GM06990 (cell line): ENCODE data around the gene VSTM2B.

ENCODE experiments used
- DNase-seq: peaks from one replicate; pipeline ENCODE4 v3.0.0-alpha.2; 2011; ENCODE audit not compliant: insufficient read length; ENCODE audit errors: extremely low read depth
- H3K27me3 ChIP-seq: replicated peaks from 2 replicates; pipeline ENCODE4 v1.6.0; 2011; ENCODE audit warnings: low read length; ENCODE audit not compliant: control insufficient read depth, insufficient read depth
- H3K36me3 ChIP-seq: 2 replicates; pipeline ENCODE4 v1.5.1; 2011; ENCODE audit warnings: low read length; ENCODE audit not compliant: control insufficient read depth, insufficient read depth
- H3K4me3 ChIP-seq: replicated peaks from 2 replicates; pipeline ENCODE4 v1.5.1; 2011; ENCODE audit warnings: low read depth, mild to moderate bottlenecking, control low read depth, low read length
- CTCF ChIP-seq: IDR thresholded peaks from 2 replicates; pipeline ENCODE4 v1.5.1; 2011; ENCODE audit warnings: low read length, control low read depth, mild to moderate bottlenecking, inconsistent platforms; ENCODE audit not compliant: insufficient read depth, poor library complexity, severe bottlenecking

Gene VSTM2B

GRCh38 chr19:29540114-29540513 lies 14.3 kb downstream of the VSTM2B start:
- H3K4me3 ChIP-seq = no peak overlapping the region
- H3K27me3 ChIP-seq = no peaks in the 10 kb centered on the region
- TF ChIP-seq CTCF = no peak

GRCh38 chr19:29541473-29542253 lies 15.9 kb downstream of the VSTM2B start:
- DNase-seq = no peak
- H3K36me3 ChIP-seq = no peaks in the 10 kb centered on the region
- H3K4me3 ChIP-seq = no peak overlapping the region
- TF ChIP-seq CTCF = no peak
- H3K27me3 ChIP-seq = no peaks in the 10 kb centered on the region

More at GRCh38 chr19:29540114-29540513, 14.3 kb downstream of the VSTM2B start:
- H3K36me3 ChIP-seq = no peaks in the 10 kb centered on the region
- DNase-seq = no peak

- H3K4me3 ChIP-seq = no peak overlapping the region
- no peak for DNase-seq
- TF ChIP-seq CTCF = no peak
Observed at GRCh38 chr19:29542327-29542726, 16.5 kb downstream of the VSTM2B start.

GRCh38 chr19:29542776-29543175 lies 17.0 kb downstream of the VSTM2B start:
- no peak for DNase-seq
- Histone ChIP-seq H3K27me3 (no peaks in the 10 kb centered on the region; the same call in 1 of the 2 replicates), H3K36me3 (no peaks in the 10 kb centered on the region), H3K4me3 (no peak overlapping the region)
- TF ChIP-seq CTCF = no peak

More at GRCh38 chr19:29542327-29542726, 16.5 kb downstream of the VSTM2B start:
- Histone ChIP-seq H3K36me3 (no peaks in the 10 kb centered on the region), H3K27me3 (no peaks in the 10 kb centered on the region)

GRCh38 chr19:29543381-29543780 lies 17.6 kb downstream of the VSTM2B start:
- no peak for TF ChIP-seq CTCF
- H3K4me3 ChIP-seq = no peak overlapping the region
- no peak for DNase-seq
- H3K36me3 ChIP-seq = no peaks in the 10 kb centered on the region
- no peaks in the 10 kb centered on the region; the same call in 1 of the 2 replicates for H3K27me3 ChIP-seq
